NCI-H524 treated with DMSO at 0.1 percent for 48 hours (cell line): ENCODE measurements around the gene FES.
A peak's percentile ranks its signal among the peaks of the same experiment; 100 is the strongest.

ENCODE experiments used
- DNase-seq: peaks from one replicate; lab custom pipeline; 2025; lab: John Stamatoyannopoulos, UW

The FES gene

DNA sequence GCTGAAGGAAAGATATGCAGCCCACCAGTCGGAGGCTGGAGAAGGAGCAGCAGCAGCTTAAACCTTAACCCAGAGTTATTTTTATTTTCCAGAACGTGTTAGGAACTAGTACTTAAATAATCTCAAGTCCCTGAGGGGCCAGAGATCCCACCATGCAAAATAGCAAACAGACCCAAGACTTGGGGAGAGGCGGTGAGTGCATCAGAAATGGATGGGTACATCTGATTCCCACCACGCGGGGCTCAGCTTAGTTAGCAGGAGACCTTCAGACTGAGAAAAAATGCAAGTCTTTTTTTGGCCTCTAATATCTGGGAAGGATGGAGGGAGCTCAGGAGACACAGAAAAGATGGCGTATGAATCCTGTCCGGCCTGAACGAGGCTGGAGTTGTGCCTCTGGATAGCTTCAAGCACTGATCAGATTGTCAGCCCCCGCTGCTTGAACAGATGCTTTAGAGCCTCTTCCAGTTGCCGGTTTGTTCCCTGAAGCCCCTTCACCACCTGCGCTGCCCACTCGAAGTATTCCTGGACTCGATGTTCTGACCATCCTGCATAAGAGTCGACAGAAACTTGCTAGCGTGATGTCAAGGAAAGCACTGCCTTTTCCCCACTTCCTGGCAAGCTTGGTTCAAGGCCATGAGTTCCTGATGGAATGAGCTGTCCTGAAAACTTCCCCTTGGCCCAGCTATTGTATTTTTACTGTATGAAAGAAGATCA is 46.7 kb downstream of the FES start:
- DNase-seq, result peak; percentile 87

- DNase-seq, result peak; percentile 60
Observed at GRCh38 chr15:90931575-90931827, 47.2 kb downstream of the FES start.

- peak; percentile 45 for DNase-seq
Observed at GRCh38 chr15:90931828-90932659, 47.7 kb downstream of the FES start, which contains the start of gene HDDC3. Gene HDDC3, minus strand, starts transcription at chr15:90932549. Its CDS starts 9 bp downstream, at chr15:90932540.

GRCh38 chr15:90932660-90932991 is 48.3 kb downstream of the FES start:
- no peak for DNase-seq

GRCh38 chr15:90933301-90933700 is 49.0 kb downstream of the FES start:
- no peak for DNase-seq

GRCh38 chr15:90934256-90934948 is 50.1 kb downstream of the FES start:
- DNase-seq, result peak; percentile 64

- DNase-seq, result peak; percentile 49
Observed at GRCh38 chr15:90934949-90935751, 50.8 kb downstream of the FES start, which contains the start of gene UNC45A. Gene UNC45A, plus strand, starts transcription at chr15:90935285. Its CDS starts 40 bp downstream, at chr15:90935325.

GRCh38 chr15:90936823-90937222 is 52.5 kb downstream of the FES start:
- DNase-seq, result no peak

GRCh38 chr15:90938261-90938660 is 54.0 kb downstream of the FES start:
- no peak for DNase-seq

GRCh38 chr15:90939756-90940155 is 55.5 kb downstream of the FES start:
- no peak for DNase-seq

GRCh38 chr15:90941038-90941437 is 56.7 kb downstream of the FES start:
- DNase-seq, result no peak

- no peak for DNase-seq
Observed at GRCh38 chr15:90942354-90943120, 58.2 kb downstream of the FES start.

DNA sequence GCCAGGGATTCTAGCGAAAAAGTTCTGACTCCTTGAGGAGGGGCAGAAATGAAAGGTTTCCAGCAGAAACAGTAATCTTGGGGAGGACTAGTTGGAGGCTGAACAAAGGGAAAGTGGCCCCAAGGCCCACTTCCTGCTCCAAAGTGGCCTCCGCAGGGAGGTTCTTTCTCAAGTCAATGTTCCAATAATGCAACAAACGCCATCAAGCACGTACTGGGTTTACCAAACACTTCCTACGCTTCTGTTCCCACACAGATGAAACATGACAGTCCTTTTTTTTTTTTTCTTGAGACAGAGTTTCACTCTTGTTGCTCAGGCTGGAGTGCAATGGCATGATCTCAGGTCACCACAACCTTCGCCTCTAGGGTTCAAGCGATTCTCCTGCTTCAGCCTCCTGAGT is 60.8 kb downstream of the FES start:
- DNase-seq, result no peak
